Glomerular endothelial cell (primary cell): ENCODE results near the gene ZNF311. TPM values are rescaled to one million over a fixed set of nuclear protein-coding genes. Genes with fewer than 3 reads are reported as not detected.
"Not testable (repeated sequence)": the region's sequence is repeated elsewhere in the genome, so short reads cannot be mapped to it uniquely, and the experiment has no call there.

Experiments
- DNase-seq: peaks from one replicate; pipeline ENCODE4 v3.0.0-alpha.2; 2011; ENCODE audit warnings: low read depth, low spot score; ENCODE audit errors: extremely low read depth
- total RNA-seq: library from RNA; depleted of rRNA; stranded (reverse); fragments of >200 nt; gene quantifications from 2 replicates; pipeline ENCODE4 v1.2.3, GENCODE V29; 2015

The ZNF311 gene
- total RNA-seq, 1 donor from 2014 or later: 0.70 TPM

- DNase-seq: no peak
Observed at GRCh38 chr6:28983838-28984237, 21.3 kb downstream of the ZNF311 start.

GRCh38 chr6:28982476-28983266, 22.4 kb downstream of the ZNF311 start:
- peak; percentile 70 for DNase-seq

GRCh38 chr6:28981833-28982475, 23.2 kb downstream of the ZNF311 start:
- peak; percentile 85 for DNase-seq

GRCh38 chr6:28981431-28981832, 23.7 kb downstream of the ZNF311 start:
- DNase-seq: peak; percentile 56

GRCh38 chr6:28980852-28981430, 24.2 kb downstream of the ZNF311 start:
- peak; percentile 64 for DNase-seq

GRCh38 chr6:28980137-28980851, 24.8 kb downstream of the ZNF311 start:
- DNase-seq: no peak

GRCh38 chr6:28979679-28980078, 25.4 kb downstream of the ZNF311 start:
- no peak for DNase-seq

GRCh38 chr6:28978959-28979561, 26.1 kb downstream of the ZNF311 start:
- no peak for DNase-seq

GRCh38 chr6:28978133-28978491, 27.0 kb downstream of the ZNF311 start:
- DNase-seq: no peak

GRCh38 chr6:28977341-28978132, 27.6 kb downstream of the ZNF311 start:
- DNase-seq: no peak

GRCh38 chr6:28976677-28977076, 28.4 kb downstream of the ZNF311 start:
- DNase-seq: no peak

GRCh38 chr6:28974505-28974904, 30.6 kb downstream of the ZNF311 start:
- no peak for DNase-seq

GRCh38 chr6:28970056-28970455, 35.1 kb downstream of the ZNF311 start:
- DNase-seq: not testable (repeated sequence)

GRCh38 chr6:28969129-28969528, 36.0 kb downstream of the ZNF311 start:
- DNase-seq: no peak

- DNase-seq: no peak
Observed at GRCh38 chr6:28968476-28968875, 36.6 kb downstream of the ZNF311 start.

GRCh38 chr6:28965706-28966105, 39.4 kb downstream of the ZNF311 start:
- no peak for DNase-seq

- DNase-seq: no peak
Observed at GRCh38 chr6:28960846-28961500, 44.1 kb downstream of the ZNF311 start.

GRCh38 chr6:28958561-28959243, 46.4 kb downstream of the ZNF311 start:
- not testable (repeated sequence) for DNase-seq

GRCh38 chr6:28957795-28958314, 47.3 kb downstream of the ZNF311 start:
- not testable (repeated sequence) for DNase-seq
